HFF-Myc (cell line): ENCODE data around the gene TTPAL.

Source experiments
- DNase-seq: peaks from one replicate; pipeline ENCODE4 v3.0.0-alpha.2; 2011; ENCODE audit warnings: low read depth; ENCODE audit errors: extremely low read depth
- H3K4me3 ChIP-seq: replicated peaks from 2 replicates; pipeline ENCODE4 v1.5.1; 2011; ENCODE audit warnings: low read depth, mild to moderate bottlenecking, control low read depth, low read length
- TF ChIP-seq, protein P1 (sequence below): IDR thresholded peaks from 2 replicates; pipeline ENCODE4 v1.5.1; 2012; ENCODE audit warnings: mild to moderate bottlenecking, low read depth, low read length, control low read depth; ENCODE audit errors: missing control alignments

The TTPAL gene

DNA sequence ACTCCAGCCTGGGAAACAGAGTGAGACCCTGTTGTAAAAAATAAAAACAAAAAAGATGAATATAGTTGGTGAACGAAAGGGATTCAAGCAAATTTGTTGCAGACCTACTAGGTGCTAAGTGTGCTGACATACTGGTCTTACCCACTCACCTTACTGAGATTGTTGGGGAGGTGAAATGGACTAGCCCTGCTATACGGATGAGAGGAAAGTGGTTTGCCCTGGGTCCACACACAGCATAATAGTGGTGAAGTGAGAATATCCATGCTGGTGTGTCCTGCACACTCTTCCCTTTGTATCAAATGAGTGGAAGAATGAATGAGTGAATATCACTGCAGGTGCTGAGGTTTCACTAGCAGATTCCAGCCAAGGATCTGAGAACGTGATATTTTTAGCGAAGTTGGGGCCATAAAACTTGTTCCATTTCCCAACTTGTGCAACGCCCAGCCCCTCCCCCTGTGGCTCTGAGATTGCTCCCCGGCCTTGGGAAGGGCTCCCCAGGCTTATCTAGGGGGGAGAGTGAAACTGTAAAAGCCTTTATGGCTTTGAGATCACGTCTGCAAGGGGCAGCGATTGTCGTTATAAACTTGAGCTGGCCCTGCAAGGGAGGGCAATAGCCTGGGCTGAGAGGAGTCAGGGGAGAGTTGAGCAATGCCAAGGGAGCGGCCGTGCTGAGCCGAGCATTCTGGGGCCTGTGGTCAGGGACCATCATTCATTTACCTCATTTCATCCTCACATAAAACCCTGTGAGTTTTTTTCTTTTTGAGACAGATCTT is 33.2 kb upstream of the TTPAL start:
- DNase-seq = no peak
- H3K4me3 ChIP-seq = no peak overlapping the region
- TF ChIP-seq, protein P1, sequence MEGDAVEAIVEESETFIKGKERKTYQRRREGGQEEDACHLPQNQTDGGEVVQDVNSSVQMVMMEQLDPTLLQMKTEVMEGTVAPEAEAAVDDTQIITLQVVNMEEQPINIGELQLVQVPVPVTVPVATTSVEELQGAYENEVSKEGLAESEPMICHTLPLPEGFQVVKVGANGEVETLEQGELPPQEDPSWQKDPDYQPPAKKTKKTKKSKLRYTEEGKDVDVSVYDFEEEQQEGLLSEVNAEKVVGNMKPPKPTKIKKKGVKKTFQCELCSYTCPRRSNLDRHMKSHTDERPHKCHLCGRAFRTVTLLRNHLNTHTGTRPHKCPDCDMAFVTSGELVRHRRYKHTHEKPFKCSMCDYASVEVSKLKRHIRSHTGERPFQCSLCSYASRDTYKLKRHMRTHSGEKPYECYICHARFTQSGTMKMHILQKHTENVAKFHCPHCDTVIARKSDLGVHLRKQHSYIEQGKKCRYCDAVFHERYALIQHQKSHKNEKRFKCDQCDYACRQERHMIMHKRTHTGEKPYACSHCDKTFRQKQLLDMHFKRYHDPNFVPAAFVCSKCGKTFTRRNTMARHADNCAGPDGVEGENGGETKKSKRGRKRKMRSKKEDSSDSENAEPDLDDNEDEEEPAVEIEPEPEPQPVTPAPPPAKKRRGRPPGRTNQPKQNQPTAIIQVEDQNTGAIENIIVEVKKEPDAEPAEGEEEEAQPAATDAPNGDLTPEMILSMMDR = no peak

DNA sequence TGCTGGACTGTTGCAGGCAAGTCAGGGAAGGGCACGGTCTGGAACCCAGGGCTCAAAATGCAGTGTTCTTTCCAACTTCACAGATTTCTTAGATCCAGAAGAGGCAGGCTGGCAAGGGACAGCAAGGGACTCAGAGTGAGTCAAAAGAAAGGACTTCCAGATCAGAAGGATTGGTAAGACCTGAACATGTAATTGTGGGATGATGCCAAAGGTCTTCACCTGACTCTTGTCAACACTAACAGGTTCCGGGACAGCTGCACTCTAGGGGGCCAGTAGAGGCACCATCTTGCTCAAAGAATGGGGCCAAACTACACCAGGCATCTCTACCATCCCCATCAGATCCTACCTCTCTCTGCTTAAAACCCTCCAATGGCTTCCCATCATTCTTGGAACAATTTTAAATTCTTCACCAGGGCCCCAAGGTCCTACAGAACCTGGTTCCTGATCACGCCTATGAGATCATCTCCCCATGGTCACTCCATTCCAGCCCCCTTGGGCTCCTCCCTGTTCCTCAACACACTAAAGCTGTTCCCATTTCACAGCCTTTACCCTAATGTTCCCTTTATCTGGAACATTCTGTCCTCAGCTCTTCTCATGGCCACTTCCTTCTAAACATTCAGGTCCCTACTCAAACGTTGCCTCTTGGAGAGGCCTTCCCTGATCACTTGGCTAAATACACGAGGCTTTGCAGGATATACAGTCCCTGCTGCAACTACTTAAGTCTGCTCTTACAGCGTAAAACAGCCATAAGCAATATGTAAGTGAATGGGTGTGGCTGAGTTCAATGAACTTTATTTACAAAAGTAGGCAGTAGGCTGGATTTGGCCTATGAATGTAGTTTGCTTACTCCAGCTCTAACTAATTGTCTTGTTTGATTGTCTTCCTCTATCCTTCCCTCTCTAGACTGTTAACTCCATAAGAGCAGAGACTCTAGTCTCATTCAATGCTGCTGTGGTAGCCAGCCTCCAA is 29.6 kb upstream of the TTPAL start:
- no peak for DNase-seq
- H3K4me3 ChIP-seq = no peak overlapping the region
- TF ChIP-seq, protein P1 = no peak

- TF ChIP-seq, protein P1 = no peak
- DNase-seq = no peak
- no peak overlapping the region for H3K4me3 ChIP-seq
Observed at GRCh38 chr20:44447827-44448419, 27.8 kb upstream of the TTPAL start.

DNA sequence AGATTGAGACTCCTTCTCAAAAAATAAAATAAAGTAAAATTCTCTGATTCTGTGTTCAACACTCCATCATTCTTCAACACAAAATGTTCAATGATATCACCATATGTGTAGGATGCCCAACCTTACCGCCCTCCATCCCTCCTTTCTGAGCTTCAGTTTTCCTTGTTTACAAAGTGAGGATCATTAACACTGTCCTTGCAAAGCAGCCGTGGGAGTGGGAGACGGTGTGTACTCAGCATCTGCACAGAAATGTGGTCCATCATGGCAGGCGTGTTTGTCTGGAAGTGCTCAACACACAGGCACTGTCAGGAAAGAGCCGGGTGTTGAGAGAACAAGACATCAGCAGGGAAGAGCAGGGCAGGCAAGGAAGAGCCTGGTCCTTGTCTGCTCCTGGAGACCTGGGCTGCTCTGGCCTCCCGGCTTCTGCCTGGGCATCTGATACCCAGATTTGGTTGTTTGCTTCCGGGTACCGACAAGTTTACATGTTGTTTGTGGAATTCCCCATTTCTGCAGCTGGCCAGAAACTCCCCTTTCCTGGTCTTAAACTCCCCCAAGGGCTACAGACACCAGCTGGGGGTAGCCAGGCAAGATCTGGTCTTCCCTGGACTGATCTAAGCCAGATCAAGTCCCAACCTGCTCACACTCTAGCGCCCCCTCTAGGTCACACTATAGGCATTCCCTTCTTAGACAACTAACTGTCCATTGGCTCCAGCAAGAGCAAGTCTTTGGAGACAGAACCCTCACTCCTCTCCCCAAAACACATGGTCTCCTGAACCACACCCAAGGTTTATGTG is 26.7 kb upstream of the TTPAL start:
- no peak overlapping the region for H3K4me3 ChIP-seq
- TF ChIP-seq, protein P1 = peak; percentile 55
- no peak for DNase-seq

DNA sequence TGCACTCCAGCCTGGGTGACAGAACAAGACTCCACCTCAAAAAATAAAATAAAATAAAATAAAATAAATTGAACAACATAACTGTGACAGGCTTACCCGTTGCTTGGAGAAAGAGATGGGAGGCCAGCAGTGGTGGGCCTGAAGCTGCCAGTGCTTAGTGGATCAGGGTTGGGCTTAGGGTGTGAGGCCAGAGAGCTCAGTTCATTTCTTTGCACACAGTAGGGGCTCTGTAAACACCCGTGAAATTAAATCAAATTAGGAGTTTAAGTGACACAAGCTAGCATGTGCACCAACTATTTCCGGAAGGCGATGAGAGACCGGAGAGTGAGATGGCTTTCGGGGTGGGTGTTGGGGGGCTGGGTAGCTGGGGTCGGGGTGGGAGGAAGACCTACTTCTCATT is 25.8 kb upstream of the TTPAL start:
- no peak overlapping the region for H3K4me3 ChIP-seq
- TF ChIP-seq, protein P1 = no peak
- no peak for DNase-seq

DNA sequence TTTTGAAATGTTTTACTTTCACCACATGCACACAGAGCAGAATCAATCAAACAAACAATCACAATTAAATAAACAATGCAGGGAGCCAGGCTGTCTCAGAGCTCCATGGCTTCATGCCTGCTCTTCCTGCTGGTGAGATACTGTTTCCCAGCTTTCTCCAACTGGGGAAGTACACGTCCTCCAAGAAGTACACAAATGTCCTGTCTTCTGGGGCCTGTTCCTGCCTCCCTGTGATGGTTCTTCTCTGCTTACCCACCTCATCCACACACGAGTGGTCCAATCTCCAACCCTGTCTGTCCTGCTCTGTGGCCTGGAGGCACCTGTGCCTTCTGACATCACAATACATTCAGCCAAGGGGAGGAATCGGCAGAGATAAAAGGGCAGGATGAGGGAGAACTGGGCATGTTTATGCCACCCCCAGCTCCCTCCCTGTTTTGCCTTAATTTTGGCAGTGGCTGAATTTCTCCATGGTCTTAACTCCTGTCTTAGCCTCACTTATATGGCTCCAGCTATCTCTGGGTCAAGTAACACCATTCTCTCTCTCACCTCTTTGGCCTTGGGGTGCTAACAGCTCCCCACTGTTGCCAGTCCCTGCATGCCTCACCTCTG is 25.3 kb upstream of the TTPAL start:
- H3K4me3 ChIP-seq = no peak overlapping the region
- TF ChIP-seq, protein P1 = no peak
- no peak for DNase-seq
